Suprapubic skin (tissue), 4 donors: ENCODE results near the gene FAR2. TPM values are rescaled to one million over a fixed set of nuclear protein-coding genes. Genes with fewer than 3 reads are reported as not detected.

Experiments used
- DNase-seq, 2 donors: peaks; one replicate each; pipeline ENCODE4 v3.0.0-alpha.2; 2019; ENCODE audit warnings: low spot score in 2 of 2
- H3K27ac ChIP-seq: fragments of 200-600 bp; sonication (generic); one replicate; pipeline ENCODE4 v1.5.1; 2019
- H3K27me3 ChIP-seq: fragments of 200-600 bp; sonication (generic); one replicate; pipeline ENCODE4 v1.5.1; 2019
- H3K36me3 ChIP-seq: fragments of 200-600 bp; sonication (generic); one replicate; pipeline ENCODE4 v1.5.1; 2019
- H3K4me1 ChIP-seq: fragments of 200-600 bp; sonication (generic); one replicate; pipeline ENCODE4 v1.5.1; 2019
- H3K4me3 ChIP-seq: fragments of 200-600 bp; sonication (generic); one replicate; pipeline ENCODE4 v1.5.1; 2019; ENCODE audit warnings: mild to moderate bottlenecking
- H3K9me3 ChIP-seq: fragments of 200-600 bp; sonication (generic); one replicate; pipeline ENCODE4 v1.5.1; 2019
- CTCF ChIP-seq, 2 donors: fragments of 200-600 bp in 1 of 2; fragments of 450-650 bp in 1 of 2; sonication (generic) in 1 of 2; IDR thresholded peaks; one replicate each; pipeline ENCODE4 v1.5.1; 2016 to 2019; ENCODE audit warnings: antibody characterized with exemption in 2 of 2, mild to moderate bottlenecking in 1 of 2, moderate library complexity in 1 of 2
- EP300 ChIP-seq: sonication (generic); formaldehyde crosslinking; IDR thresholded peaks from one replicate; pipeline ENCODE4 v1.6.1; 2017; ENCODE audit warnings: antibody characterized with exemption
- POLR2A ChIP-seq, 2 donors: fragments of 450-650 bp; IDR thresholded peaks; one replicate each; pipeline ENCODE4 v1.6.1; 2017; ENCODE audit warnings: antibody characterized with exemption in 2 of 2, mild to moderate bottlenecking in 2 of 2, moderate library complexity in 2 of 2
- POLR2AphosphoS5 ChIP-seq, 3 donors: sonication (generic); formaldehyde crosslinking; IDR thresholded peaks; one replicate each; pipeline ENCODE4 v1.6.1; 2017; ENCODE audit warnings: antibody characterized with exemption in 3 of 3
- WGBS: methylation state at CpG from one replicate; pipeline ENCODE4 v1.1.5; 2018; 5-methylcytosine and 5-hydroxymethylcytosine counted together
- total RNA-seq, 4 donors: library from RNA; depleted of rRNA; stranded (reverse); fragments of >200 nt; gene quantifications; one replicate each; pipeline ENCODE4 v1.1.0, GENCODE V29; 2016

FAR2 gene
- total RNA-seq, 4 donors from 2014 or later: 20.0 to 41.8 (median 30.6) TPM

- H3K9me3 ChIP-seq: no peaks in the 10 kb centered on the region
- H3K27me3 ChIP-seq: no peaks in the 10 kb centered on the region
- no peak overlapping the region for H3K27ac ChIP-seq
- WGBS: 64% methylated on average over 2 of the region's 2 CpGs
- H3K36me3 ChIP-seq: no peaks in the 10 kb centered on the region
- no peak for TF ChIP-seq EP300
- TF ChIP-seq CTCF (IDR thresholded peaks at IDR 0.05): no peak
- no peak for TF ChIP-seq POLR2A (IDR thresholded peaks at IDR 0.05)
- TF ChIP-seq POLR2AphosphoS5 (IDR thresholded peaks at IDR 0.05): no peak
- no peak overlapping the region for H3K4me3 ChIP-seq
- H3K4me1 ChIP-seq: no peaks in the 10 kb centered on the region
- no peak for DNase-seq
These were observed 38.7 kb downstream of the FAR2 start for GRCh38 chr12:29187756-29188155.

GRCh38 chr12:29191267-29191850, 42.3 kb downstream of the FAR2 start:
- no peaks in the 10 kb centered on the region for H3K4me1 ChIP-seq
- no peaks in the 10 kb centered on the region for H3K36me3 ChIP-seq
- TF ChIP-seq CTCF (IDR thresholded peaks at IDR 0.05) (no peak), POLR2AphosphoS5 (IDR thresholded peaks at IDR 0.05) (no peak), EP300 (no peak), POLR2A (IDR thresholded peaks at IDR 0.05) (no peak)
- H3K27ac ChIP-seq: no peak overlapping the region
- 74% methylated on average over 6 of the region's 6 CpGs for WGBS
- H3K4me3 ChIP-seq: no peak overlapping the region
- no peaks in the 10 kb centered on the region for H3K27me3 ChIP-seq
- no peaks in the 10 kb centered on the region for H3K9me3 ChIP-seq
- DNase-seq: no peak

GRCh38 chr12:29198901-29199300, 49.8 kb downstream of the FAR2 start:
- Histone ChIP-seq H3K27ac (no peak overlapping the region), H3K36me3 (no peaks in the 10 kb centered on the region), H3K27me3 (no peaks in the 10 kb centered on the region), H3K9me3 (no peaks in the 10 kb centered on the region), H3K4me3 (no peak overlapping the region), H3K4me1 (no peaks in the 10 kb centered on the region)
- TF ChIP-seq POLR2A (IDR thresholded peaks at IDR 0.05) (no peak), POLR2AphosphoS5 (IDR thresholded peaks at IDR 0.05) (no peak), CTCF (IDR thresholded peaks at IDR 0.05) (no peak), EP300 (no peak)
- 92% methylated on average over 1 of the region's 1 CpG for WGBS
- DNase-seq: no peak

GRCh38 chr12:29200586-29200985, 51.5 kb downstream of the FAR2 start:
- Histone ChIP-seq H3K4me1 (no peaks in the 10 kb centered on the region), H3K27ac (no peak overlapping the region), H3K9me3 (no peaks in the 10 kb centered on the region), H3K36me3 (no peaks in the 10 kb centered on the region), H3K27me3 (no peaks in the 10 kb centered on the region), H3K4me3 (no peak overlapping the region)
- 63% methylated on average over 5 of the region's 5 CpGs for WGBS
- TF ChIP-seq EP300: no peak
- TF ChIP-seq POLR2A (IDR thresholded peaks at IDR 0.05): no peak
- TF ChIP-seq CTCF (IDR thresholded peaks at IDR 0.05): no peak
- no peak for TF ChIP-seq POLR2AphosphoS5 (IDR thresholded peaks at IDR 0.05)
- no peak for DNase-seq

GRCh38 chr12:29201296-29201695, 52.2 kb downstream of the FAR2 start:
- H3K27ac ChIP-seq: no peak overlapping the region
- no peaks in the 10 kb centered on the region for H3K36me3 ChIP-seq
- DNase-seq: no peak
- no peaks in the 10 kb centered on the region for H3K27me3 ChIP-seq
- 72% methylated on average over 3 of the region's 3 CpGs for WGBS
- no peak overlapping the region for H3K4me3 ChIP-seq
- H3K9me3 ChIP-seq: no peaks in the 10 kb centered on the region
- no peak for TF ChIP-seq EP300
- TF ChIP-seq POLR2AphosphoS5 (IDR thresholded peaks at IDR 0.05): no peak
- TF ChIP-seq POLR2A (IDR thresholded peaks at IDR 0.05): no peak
- H3K4me1 ChIP-seq: no peaks in the 10 kb centered on the region

GRCh38 chr12:29201746-29202145, 52.7 kb downstream of the FAR2 start:
- no peak for DNase-seq
- Histone ChIP-seq H3K36me3 (no peaks in the 10 kb centered on the region), H3K4me3 (no peak overlapping the region), H3K9me3 (no peaks in the 10 kb centered on the region), H3K27ac (no peak overlapping the region), H3K27me3 (no peaks in the 10 kb centered on the region), H3K4me1 (no peaks in the 10 kb centered on the region)
- 76% methylated on average over 2 of the region's 2 CpGs for WGBS
- TF ChIP-seq CTCF (IDR thresholded peaks at IDR 0.05): no peak
- TF ChIP-seq POLR2AphosphoS5 (IDR thresholded peaks at IDR 0.05): no peak
- no peak for TF ChIP-seq POLR2A (IDR thresholded peaks at IDR 0.05)
- TF ChIP-seq EP300: no peak
